ENCODE results near the gene AHCTF1.
"Not testable (repeated sequence)": the region's sequence is repeated elsewhere in the genome, so short reads cannot be mapped to it uniquely, and the experiment has no call there.

Gene AHCTF1

GRCh38 chr1:246923482-246923881, 8.3 kb downstream of the AHCTF1 start:
- DNase-seq (ENCODE audit: low spot score): no peak

GRCh38 chr1:246921481-246921880, 10.3 kb downstream of the AHCTF1 start:
- no peak for DNase-seq (ENCODE audit: low spot score)

DNA sequence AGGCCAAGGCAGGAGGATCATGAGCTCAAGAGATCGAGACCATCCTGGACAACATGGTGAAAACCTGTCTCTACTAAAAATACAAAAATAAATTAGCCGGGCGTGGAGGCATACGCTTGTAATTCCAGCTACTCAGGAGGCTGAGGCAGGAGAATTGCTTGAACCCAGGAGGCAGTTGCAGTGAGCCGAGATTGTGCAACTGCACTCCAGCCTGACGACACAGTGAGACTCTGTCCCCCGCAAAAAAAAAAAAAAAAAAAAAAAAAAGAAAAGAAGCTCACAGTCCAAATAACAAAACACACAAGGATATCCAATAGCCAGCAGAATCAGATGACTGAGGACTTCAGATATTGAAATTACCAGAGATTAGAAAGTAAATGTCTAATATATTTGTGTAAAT, 11.8 kb downstream of the AHCTF1 start:
- no peak for DNase-seq (ENCODE audit: low spot score)

DNA sequence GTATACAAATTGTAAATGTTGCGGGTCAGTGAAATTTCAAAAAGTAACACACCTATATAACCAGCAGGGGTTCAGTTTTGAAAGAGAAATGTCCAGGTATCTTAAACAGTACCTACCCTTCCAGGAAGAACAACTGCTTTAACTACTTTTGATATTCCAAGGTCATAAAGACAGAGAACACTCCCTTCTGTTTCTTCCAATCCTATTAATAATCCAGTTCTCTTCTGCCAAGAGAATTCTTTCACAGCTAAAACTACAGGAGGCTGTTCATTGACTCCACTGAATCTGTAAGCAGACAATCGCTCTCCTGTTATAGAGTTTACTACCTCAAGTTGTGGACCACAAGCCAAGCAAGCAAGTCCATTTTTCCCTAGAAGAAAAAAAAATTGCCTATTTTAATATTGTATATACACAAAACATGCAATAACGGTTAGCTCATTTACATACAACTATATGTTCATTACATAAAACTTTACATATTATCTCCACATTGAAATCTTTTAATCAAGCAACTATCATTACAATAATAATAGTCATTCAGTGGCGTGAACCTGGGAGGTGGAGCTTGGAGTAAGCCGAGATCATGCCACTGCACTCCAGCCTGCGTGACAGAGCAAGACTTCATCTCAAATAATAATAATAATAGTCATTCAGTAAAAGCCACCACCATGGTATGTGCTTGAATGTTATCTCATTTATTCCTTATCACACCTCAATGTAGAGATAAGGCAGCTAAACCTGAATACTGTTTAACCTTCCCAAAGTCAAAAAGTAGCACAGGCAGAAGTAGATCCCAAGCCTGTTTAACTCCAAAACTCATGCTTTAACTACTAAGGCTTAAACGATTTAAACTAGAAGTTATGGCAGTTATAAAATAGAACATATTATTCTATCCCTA, 15.5 kb downstream of the AHCTF1 start:
- not testable (repeated sequence) for DNase-seq (ENCODE audit: low spot score)

DNA sequence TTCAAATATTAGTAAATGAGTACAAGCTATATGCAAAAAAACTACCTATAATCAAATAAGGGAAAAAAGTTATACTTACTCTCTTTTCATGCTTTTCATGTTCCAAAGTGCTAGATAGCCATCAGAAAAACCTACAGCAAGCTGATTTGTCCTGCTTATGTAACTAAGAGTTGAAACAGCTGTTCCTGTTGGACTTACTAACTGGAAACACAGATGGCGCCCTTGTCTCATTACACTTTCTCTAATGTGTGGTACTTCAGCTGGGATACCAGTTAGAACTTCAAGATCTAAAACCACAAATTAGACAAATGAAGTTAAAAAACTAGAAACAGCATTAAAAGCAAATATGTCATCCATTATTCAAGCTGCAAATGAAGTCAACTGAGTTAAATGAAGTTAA, 24.3 kb downstream of the AHCTF1 start:
- no peak for DNase-seq (ENCODE audit: low spot score)

DNA sequence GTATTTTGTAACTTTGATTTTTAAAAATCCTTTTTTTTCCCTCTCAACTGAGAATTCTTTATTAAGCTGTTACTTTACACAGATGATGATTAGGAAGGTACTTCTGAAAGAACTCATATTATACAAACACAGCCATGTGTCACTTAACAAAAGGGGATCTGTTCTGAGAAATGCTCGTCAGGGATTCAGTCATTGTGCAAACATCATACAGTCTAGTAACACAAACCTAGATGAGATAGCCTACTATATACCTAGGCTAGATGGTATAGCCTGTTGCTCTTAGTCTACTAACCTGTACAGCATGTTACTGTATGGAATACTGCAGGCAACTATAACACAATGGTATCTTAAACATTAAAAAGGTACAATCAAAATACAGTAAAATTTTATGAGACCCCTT, 24.9 kb downstream of the AHCTF1 start:
- DNase-seq (ENCODE audit: low spot score): no peak

GRCh38 chr1:246901874-246902273, 29.9 kb downstream of the AHCTF1 start:
- DNase-seq (ENCODE audit: low spot score): no peak

GRCh38 chr1:246897302-246897701, 34.4 kb downstream of the AHCTF1 start:
- DNase-seq (ENCODE audit: low spot score): no peak

DNA sequence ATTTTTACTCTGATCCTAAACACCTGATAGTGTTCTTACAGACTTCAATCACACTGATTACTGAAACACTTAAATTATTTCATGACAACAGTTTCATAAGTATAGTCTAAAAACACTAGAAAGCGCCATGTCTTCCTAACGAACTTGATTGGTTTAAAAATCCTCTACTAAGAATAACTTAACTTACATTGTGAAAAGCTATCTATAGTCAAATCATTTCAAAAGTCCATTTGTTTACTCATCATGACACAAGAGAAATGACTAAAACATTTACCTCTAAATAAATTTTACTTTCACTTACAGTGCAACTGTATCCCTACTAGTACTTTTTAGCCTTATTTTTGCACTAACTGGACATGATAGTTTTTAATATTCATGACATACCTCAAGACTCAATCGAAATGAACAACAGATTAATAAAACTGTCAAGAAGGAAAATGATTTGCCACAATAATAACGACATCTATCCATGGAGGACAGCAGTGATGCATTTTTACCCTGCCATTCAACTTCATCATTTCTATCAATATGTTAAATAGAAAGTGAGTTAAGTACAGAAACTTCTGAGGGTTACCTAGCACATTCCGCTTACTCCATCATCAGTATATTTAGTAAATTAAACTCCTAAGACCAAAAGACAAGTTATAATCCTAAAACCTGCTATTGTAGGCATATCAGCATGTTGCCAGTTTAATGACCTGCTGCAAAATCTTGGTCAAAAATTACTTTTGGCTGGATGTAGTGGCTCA, 38.4 kb downstream of the AHCTF1 start:
- no peak for DNase-seq (ENCODE audit: low spot score)

- no peak for DNase-seq (ENCODE audit: low spot score)
Measured at GRCh38 chr1:246891105-246891504, 40.6 kb downstream of the AHCTF1 start.

DNA sequence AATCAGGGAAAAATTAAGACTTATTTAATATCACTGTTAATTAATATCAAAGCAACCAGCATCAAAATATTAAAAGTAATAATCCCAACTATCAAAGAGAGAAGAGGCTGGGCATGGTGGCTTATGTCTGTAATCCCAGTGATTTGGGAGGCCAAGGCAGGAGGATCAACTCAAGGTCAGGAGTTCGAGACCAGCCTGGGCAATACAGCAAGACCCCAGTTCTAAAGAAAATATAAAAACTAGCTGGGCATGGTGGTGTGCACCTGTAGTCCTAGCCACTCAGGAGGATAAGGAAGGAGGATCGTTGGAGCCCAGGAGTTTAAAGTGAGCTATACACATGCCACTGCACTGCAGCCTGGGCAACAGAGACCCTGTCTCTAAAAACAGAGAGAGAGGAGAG, 43.2 kb downstream of the AHCTF1 start:
- no peak for DNase-seq (ENCODE audit: low spot score)

- DNase-seq (ENCODE audit: low spot score): not testable (repeated sequence)
Measured at GRCh38 chr1:246885389-246885788, 46.4 kb downstream of the AHCTF1 start.

GRCh38 chr1:246878551-246878950, 53.2 kb downstream of the AHCTF1 start:
- DNase-seq (ENCODE audit: low spot score): no peak

DNA sequence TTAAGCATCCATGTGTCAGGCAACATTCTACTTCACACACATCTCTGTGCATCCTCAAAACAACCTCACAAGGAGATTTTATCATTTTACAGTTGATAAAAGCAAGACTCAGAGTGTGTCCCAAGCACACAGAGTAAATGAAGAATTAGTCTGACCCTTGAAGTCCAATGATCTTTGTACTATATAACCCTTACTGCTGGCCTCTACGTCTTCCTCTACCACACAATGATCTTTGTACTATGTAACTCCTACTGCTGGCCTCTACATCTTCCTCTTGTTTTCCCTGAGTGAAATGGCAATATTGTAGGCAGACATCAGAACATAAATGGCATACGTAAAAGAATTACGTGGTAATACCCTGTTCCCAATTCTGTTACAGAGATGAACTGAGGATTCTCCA, 55.3 kb downstream of the AHCTF1 start:
- no peak for DNase-seq (ENCODE audit: low spot score)

GRCh38 chr1:246875041-246876026, 56.4 kb downstream of the AHCTF1 start:
- DNase-seq (ENCODE audit: low spot score): no peak

- DNase-seq (ENCODE audit: low spot score): no peak
Measured at GRCh38 chr1:246865921-246866320, 65.8 kb downstream of the AHCTF1 start.

GRCh38 chr1:246863791-246864190, 68.0 kb downstream of the AHCTF1 start:
- DNase-seq (ENCODE audit: low spot score): not testable (repeated sequence)

- DNase-seq (ENCODE audit: low spot score): no peak
Measured at GRCh38 chr1:246860401-246860800, 71.3 kb downstream of the AHCTF1 start.

DNA sequence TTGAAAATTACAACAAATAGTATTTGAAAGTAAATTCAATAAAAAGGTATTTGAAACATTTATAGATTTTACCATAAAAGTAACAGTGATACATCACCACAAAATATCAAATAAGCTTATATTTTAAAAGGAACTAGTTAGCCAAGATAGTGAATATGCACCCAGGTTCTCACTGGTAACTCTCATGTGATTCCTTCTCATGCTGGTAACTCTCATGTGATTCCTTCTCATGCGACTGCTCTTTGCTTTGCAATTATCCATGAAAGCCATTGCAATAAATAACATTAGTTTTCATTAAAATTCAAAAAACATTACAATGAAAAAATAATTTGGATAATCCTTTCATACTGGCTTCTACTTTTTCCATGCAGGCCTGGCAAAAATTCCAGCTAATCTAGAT, 75.4 kb downstream of the AHCTF1 start:
- DNase-seq (ENCODE audit: low spot score): no peak

GRCh38 chr1:246850640-246851039, 81.1 kb downstream of the AHCTF1 start:
- not testable (repeated sequence) for DNase-seq (ENCODE audit: low spot score)

DNA sequence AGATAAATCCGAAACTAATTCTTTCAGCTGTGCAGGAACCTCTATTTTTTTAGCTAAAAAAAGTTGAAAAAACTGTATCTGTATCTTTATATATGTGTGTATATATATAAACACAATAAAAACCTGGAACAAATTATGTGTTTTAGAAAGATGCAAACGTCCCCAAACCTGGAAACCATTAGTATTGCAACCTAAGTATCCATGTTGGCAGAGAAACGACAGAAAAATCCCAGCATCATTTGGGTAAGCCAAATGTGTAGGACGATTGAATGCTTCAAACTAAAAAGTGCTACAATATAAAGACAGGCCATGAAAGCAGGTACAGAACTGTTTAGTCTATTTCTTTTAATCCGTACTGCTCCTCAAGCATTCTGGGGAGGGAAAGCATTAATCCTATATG, 87.9 kb downstream of the AHCTF1 start:
- no peak for DNase-seq (ENCODE audit: low spot score)

- DNase-seq (ENCODE audit: low spot score): not testable (repeated sequence)
Measured at GRCh38 chr1:246840761-246841160, 91.0 kb downstream of the AHCTF1 start.
